ENCODE results near the gene USP6NL.

Gene USP6NL

GRCh38 chr10:11513727-11514126 is 97.7 kb downstream of the USP6NL start:
- no peak overlapping the region for H3K4me3 ChIP-seq (ENCODE audit: low read length)
- no peak for TF ChIP-seq CTCF (conservative IDR thresholded peaks at IDR 0.05; ENCODE audit: low read depth, low read length)
- no peak for DNase-seq (ENCODE audit: low read depth)

GRCh38 chr10:11512596-11512995 is 98.9 kb downstream of the USP6NL start:
- H3K4me3 ChIP-seq (ENCODE audit: low read length) = no peak overlapping the region
- no peak for TF ChIP-seq CTCF (conservative IDR thresholded peaks at IDR 0.05; ENCODE audit: low read depth, low read length)
- DNase-seq (ENCODE audit: low read depth) = no peak

GRCh38 chr10:11511321-11511720 is 100.1 kb downstream of the USP6NL start:
- TF ChIP-seq CTCF (conservative IDR thresholded peaks at IDR 0.05; ENCODE audit: low read depth, low read length) = no peak
- no peak overlapping the region for H3K4me3 ChIP-seq (ENCODE audit: low read length)
- no peak for DNase-seq (ENCODE audit: low read depth)

GRCh38 chr10:11510736-11511135 is 100.7 kb downstream of the USP6NL start:
- TF ChIP-seq CTCF (conservative IDR thresholded peaks at IDR 0.05; ENCODE audit: low read depth, low read length) = no peak
- no peak for DNase-seq (ENCODE audit: low read depth)
- no peak overlapping the region for H3K4me3 ChIP-seq (ENCODE audit: low read length)

- no peak for DNase-seq (ENCODE audit: low read depth)
- TF ChIP-seq CTCF (conservative IDR thresholded peaks at IDR 0.05; ENCODE audit: low read depth, low read length) = no peak
- no peak overlapping the region for H3K4me3 ChIP-seq (ENCODE audit: low read length)
These were observed 101.2 kb downstream of the USP6NL start for GRCh38 chr10:11510281-11510680.

GRCh38 chr10:11509036-11509435 is 102.4 kb downstream of the USP6NL start:
- TF ChIP-seq CTCF (conservative IDR thresholded peaks at IDR 0.05; ENCODE audit: low read depth, low read length) = no peak
- no peak for DNase-seq (ENCODE audit: low read depth)
- no peak overlapping the region for H3K4me3 ChIP-seq (ENCODE audit: low read length)

- TF ChIP-seq CTCF (conservative IDR thresholded peaks at IDR 0.05; ENCODE audit: low read depth, low read length) = no peak
- no peak for DNase-seq (ENCODE audit: low read depth)
- no peak overlapping the region for H3K4me3 ChIP-seq (ENCODE audit: low read length)
These were observed 105.1 kb downstream of the USP6NL start for GRCh38 chr10:11506247-11506789.
